Measurements from ENCODE around the gene AVPR2.

AVPR2 gene

DNA sequence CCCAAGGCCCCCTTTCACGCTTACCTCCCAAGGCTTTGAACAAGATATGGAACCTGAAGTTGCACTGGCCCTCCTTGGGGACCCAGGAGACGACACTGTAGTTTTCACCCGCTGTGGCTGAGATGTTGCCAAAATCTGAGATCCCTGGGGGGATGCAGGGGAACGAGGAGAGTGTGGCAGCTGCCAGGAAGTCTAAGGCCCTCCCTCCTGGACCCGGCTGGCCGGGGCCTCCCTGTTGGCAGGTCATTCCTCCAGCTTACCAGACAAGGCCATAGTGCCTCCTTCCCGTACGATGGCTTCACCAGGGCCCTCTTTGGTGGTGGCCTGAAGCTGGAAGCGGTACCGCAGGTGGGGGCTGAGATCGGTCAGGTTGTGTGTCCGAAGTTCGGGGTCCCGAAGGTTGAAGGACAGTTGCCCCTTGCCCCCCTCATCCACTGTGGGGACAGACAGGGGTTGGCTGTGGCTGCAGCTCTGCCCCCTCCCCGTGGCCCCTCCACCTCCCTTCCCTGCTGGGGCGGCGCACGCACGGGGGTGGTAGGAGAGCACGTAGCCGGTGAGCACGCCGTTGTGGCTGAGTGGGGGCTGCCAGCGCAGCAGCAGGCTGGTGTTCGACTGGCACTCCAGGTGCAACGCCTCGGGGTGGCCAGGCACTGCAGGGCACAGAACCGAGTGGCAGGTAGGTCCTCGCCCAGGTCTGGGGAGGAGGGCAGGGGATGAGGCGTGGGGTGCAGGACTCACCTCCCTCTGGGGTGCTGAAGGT lies 39.7 kb upstream of the AVPR2 start:
- Histone ChIP-seq H3K4me1 (ENCODE audit: insufficient read depth, poor library complexity, severe bottlenecking) (no peaks in the 10 kb centered on the region), H3K27ac (ENCODE audit: poor library complexity, severe bottlenecking) (no peak overlapping the region), H3K36me3 (ENCODE audit: low read depth) (no peaks in the 10 kb centered on the region), H3K27me3 (ENCODE audit: insufficient read depth, poor library complexity, severe bottlenecking) (no peaks in the 10 kb centered on the region), H3K4me3 (ENCODE audit: severe bottlenecking) (no peak overlapping the region), H3K9me3 (ENCODE audit: severe bottlenecking) (no peaks in the 10 kb centered on the region)
- DNase-seq (ENCODE audit: low spot score) (no peak), ATAC-seq (ENCODE audit: low read depth) (no peak)
- TF ChIP-seq, protein P1, sequence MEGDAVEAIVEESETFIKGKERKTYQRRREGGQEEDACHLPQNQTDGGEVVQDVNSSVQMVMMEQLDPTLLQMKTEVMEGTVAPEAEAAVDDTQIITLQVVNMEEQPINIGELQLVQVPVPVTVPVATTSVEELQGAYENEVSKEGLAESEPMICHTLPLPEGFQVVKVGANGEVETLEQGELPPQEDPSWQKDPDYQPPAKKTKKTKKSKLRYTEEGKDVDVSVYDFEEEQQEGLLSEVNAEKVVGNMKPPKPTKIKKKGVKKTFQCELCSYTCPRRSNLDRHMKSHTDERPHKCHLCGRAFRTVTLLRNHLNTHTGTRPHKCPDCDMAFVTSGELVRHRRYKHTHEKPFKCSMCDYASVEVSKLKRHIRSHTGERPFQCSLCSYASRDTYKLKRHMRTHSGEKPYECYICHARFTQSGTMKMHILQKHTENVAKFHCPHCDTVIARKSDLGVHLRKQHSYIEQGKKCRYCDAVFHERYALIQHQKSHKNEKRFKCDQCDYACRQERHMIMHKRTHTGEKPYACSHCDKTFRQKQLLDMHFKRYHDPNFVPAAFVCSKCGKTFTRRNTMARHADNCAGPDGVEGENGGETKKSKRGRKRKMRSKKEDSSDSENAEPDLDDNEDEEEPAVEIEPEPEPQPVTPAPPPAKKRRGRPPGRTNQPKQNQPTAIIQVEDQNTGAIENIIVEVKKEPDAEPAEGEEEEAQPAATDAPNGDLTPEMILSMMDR (IDR thresholded peaks at IDR 0.05; ENCODE audit: poor library complexity, severe bottlenecking) = no peak

DNA sequence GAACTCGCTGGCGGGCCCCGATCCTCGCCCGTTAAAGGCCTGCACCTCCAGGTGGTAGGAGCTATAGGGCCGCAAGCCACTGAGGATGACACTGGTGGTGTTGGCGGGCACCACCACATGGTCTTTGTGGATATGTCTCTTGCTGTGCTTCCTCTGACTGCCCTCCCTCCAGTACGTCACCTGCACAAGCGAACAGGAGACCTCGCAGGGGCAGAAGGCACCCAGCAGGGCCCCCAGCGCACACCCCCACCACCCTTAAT lies 39.2 kb upstream of the AVPR2 start:
- Histone ChIP-seq H3K4me3 (ENCODE audit: severe bottlenecking) (no peak overlapping the region), H3K9me3 (ENCODE audit: severe bottlenecking) (no peaks in the 10 kb centered on the region), H3K4me1 (ENCODE audit: insufficient read depth, poor library complexity, severe bottlenecking) (no peaks in the 10 kb centered on the region), H3K27ac (ENCODE audit: poor library complexity, severe bottlenecking) (no peak overlapping the region), H3K36me3 (ENCODE audit: low read depth) (no peaks in the 10 kb centered on the region), H3K27me3 (ENCODE audit: insufficient read depth, poor library complexity, severe bottlenecking) (no peaks in the 10 kb centered on the region)
- TF ChIP-seq, protein P1 (IDR thresholded peaks at IDR 0.05; ENCODE audit: poor library complexity, severe bottlenecking) = no peak
- ATAC-seq (ENCODE audit: low read depth) = no peak
- DNase-seq (ENCODE audit: low spot score) = no peak

DNA sequence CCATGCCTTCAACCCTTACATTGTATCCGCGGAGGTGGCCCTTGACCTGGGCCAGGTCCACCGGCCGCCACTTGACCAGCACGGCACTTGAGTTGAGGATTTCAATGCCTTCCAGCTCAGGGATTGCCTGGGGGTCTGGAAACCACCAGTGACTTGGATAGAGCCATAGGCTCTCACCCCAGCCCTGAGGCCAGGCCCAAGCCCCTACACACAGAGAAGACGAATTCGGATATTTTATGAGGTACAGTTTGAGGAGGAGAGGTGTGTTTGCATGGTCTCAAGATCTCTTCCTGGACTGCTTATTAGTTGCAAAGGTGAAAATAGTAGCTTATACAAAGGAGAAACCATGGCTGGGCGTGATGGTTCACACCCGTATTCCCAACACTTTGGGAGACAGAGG lies 38.8 kb upstream of the AVPR2 start:
- Histone ChIP-seq H3K9me3 (ENCODE audit: severe bottlenecking) (no peaks in the 10 kb centered on the region), H3K4me1 (ENCODE audit: insufficient read depth, poor library complexity, severe bottlenecking) (no peaks in the 10 kb centered on the region), H3K4me3 (ENCODE audit: severe bottlenecking) (no peak overlapping the region), H3K27ac (ENCODE audit: poor library complexity, severe bottlenecking) (no peak overlapping the region), H3K36me3 (ENCODE audit: low read depth) (no peaks in the 10 kb centered on the region), H3K27me3 (ENCODE audit: insufficient read depth, poor library complexity, severe bottlenecking) (no peaks in the 10 kb centered on the region)
- ATAC-seq (ENCODE audit: low read depth) (no peak), DNase-seq (ENCODE audit: low spot score) (no peak)
- TF ChIP-seq, protein P1 (IDR thresholded peaks at IDR 0.05; ENCODE audit: poor library complexity, severe bottlenecking) = no peak

DNA sequence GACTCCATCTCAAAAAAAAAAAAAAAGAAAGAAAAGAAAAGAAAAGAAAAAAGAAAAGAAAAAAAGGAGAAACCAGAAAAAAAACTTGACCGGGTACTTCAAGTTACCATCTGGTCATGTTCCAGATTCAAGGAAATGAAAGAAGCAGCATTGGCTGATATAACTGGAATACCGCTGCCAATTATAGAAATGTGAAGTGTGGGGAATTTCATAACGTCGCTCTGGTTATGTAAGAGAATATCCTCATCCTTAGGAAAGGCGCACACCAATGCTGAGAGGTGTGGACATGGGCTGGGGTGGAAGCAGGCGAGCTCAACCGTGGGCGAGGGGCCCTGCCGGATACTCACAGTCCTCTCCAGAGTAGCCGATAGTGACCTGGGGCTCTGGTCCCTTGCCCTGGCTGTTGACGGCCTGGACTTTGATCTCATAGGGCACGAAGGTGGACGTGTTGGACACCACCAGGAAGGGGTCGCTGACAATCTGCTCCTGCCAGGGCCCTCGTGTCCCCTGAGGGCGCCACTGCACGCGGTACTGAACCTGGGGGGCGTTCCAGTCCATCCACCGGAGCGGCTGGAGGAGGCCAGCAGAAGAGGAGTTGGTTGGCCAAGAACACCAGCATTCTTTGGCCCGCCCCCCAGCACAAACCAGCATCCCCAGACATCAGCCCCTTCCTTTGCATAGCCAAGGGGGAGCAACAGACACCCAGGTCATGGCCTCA lies 38.0 kb upstream of the AVPR2 start:
- no peaks in the 10 kb centered on the region for H3K4me1 ChIP-seq (ENCODE audit: insufficient read depth, poor library complexity, severe bottlenecking)
- no peaks in the 10 kb centered on the region for H3K27me3 ChIP-seq (ENCODE audit: insufficient read depth, poor library complexity, severe bottlenecking)
- no peak for DNase-seq (ENCODE audit: low spot score)
- no peak for ATAC-seq (ENCODE audit: low read depth)
- no peaks in the 10 kb centered on the region for H3K9me3 ChIP-seq (ENCODE audit: severe bottlenecking)
- TF ChIP-seq, protein P1 (IDR thresholded peaks at IDR 0.05; ENCODE audit: poor library complexity, severe bottlenecking) = no peak
- no peaks in the 10 kb centered on the region for H3K36me3 ChIP-seq (ENCODE audit: low read depth)
- no peak overlapping the region for H3K4me3 ChIP-seq (ENCODE audit: severe bottlenecking)
- no peak overlapping the region for H3K27ac ChIP-seq (ENCODE audit: poor library complexity, severe bottlenecking)

DNA sequence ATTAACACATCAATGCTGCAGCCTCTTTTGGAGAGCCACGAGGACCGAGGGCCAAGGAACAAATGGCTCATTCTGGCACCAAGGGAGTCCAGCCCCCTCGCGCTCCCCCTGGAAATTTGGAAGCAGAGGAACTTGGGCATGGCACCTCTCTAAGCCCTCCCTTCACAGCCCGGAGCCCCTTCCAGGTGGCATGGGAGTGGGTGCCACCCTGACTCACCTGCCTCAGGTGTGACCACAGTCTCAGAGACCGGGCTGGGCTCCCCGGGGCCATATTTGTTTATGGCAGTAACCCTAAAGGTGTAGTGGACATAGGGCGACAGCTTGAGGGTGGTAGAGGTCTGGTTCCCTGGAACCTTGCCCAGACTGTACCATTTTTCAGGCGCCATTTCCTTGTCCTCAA lies 37.3 kb upstream of the AVPR2 start:
- no peak overlapping the region for H3K27ac ChIP-seq (ENCODE audit: poor library complexity, severe bottlenecking)
- no peaks in the 10 kb centered on the region for H3K9me3 ChIP-seq (ENCODE audit: severe bottlenecking)
- H3K4me1 ChIP-seq (ENCODE audit: insufficient read depth, poor library complexity, severe bottlenecking) = no peaks in the 10 kb centered on the region
- TF ChIP-seq, protein P1 (IDR thresholded peaks at IDR 0.05; ENCODE audit: poor library complexity, severe bottlenecking) = no peak
- H3K36me3 ChIP-seq (ENCODE audit: low read depth) = no peaks in the 10 kb centered on the region
- H3K27me3 ChIP-seq (ENCODE audit: insufficient read depth, poor library complexity, severe bottlenecking) = no peaks in the 10 kb centered on the region
- ATAC-seq (ENCODE audit: low read depth) = no peak
- H3K4me3 ChIP-seq (ENCODE audit: severe bottlenecking) = no peak overlapping the region
- no peak for DNase-seq (ENCODE audit: low spot score)

All from RWPE2 (cell line).